Thyroid gland (tissue), 4 donors: ENCODE data around the gene OSBP. TPM values are rescaled to one million over a fixed set of nuclear protein-coding genes. Genes with fewer than 3 reads are reported as not detected.

Experiments used
- DNase-seq, 2 donors: peaks; one replicate each; pipeline ENCODE4 v3.0.0-alpha.2; 2019
- H3K27ac ChIP-seq, 3 donors: fragments of 200-600 bp; sonication (generic); 1 replicate in 2 of 3; 2 replicates in 1 of 3; pipeline ENCODE4 v1.5.1; 2016 to 2019; ENCODE audit warnings: mild to moderate bottlenecking in 1 of 3, moderate library complexity in 1 of 3
- H3K27me3 ChIP-seq: fragments of 200-600 bp; sonication (generic); one replicate; pipeline ENCODE4 v1.5.1; 2019
- H3K36me3 ChIP-seq, 2 donors: fragments of 200-600 bp; sonication (generic); one replicate each; pipeline ENCODE4 v1.5.1; 2016 to 2019
- H3K4me1 ChIP-seq, 2 donors: fragments of 200-600 bp; sonication (generic); one replicate each; pipeline ENCODE4 v1.5.1; 2017 to 2019
- H3K4me3 ChIP-seq, 3 donors: fragments of 200-600 bp; sonication (generic); replicated peaks in 1 of 3; 1 replicate in 2 of 3; 2 replicates in 1 of 3; pipeline ENCODE4 v1.5.1; 2016; ENCODE audit warnings: mild to moderate bottlenecking in 1 of 3
- H3K9me3 ChIP-seq: fragments of 200-600 bp; sonication (generic); one replicate; pipeline ENCODE4 v1.5.1; 2017
- CTCF ChIP-seq, 6 experiments: fragments of 200-600 bp in 3 of 6; fragments of 450-650 bp in 3 of 6; sonication (generic) in 3 of 6; IDR thresholded peaks; one replicate each; pipeline ENCODE4 v1.5.1; 2016 to 2019; ENCODE audit warnings: antibody characterized with exemption in 6 of 6, mild to moderate bottlenecking in 2 of 6, inconsistent platforms in 1 of 6, moderate library complexity in 1 of 6
- POLR2A ChIP-seq, 2 donors: fragments of 450-650 bp; IDR thresholded peaks; one replicate each; pipeline ENCODE4 v1.6.1; 2017; ENCODE audit warnings: antibody characterized with exemption in 2 of 2, mild to moderate bottlenecking in 2 of 2, moderate library complexity in 1 of 2
- WGBS, 2 donors: methylation state at CpG; one replicate each; pipeline ENCODE4 v1.1.5; 2017; 5-methylcytosine and 5-hydroxymethylcytosine counted together
- intact Hi-C: fragments of 100-400 bp; cut with DNase I; formaldehyde crosslinking; loops from one replicate; pipeline ENCODE4 v1.15.1; 2023
- total RNA-seq, 4 donors: library from RNA; depleted of rRNA; stranded (reverse); fragments of >200 nt; gene quantifications; one replicate each; pipeline ENCODE4 v1.2.3, GENCODE V29; 2016

The OSBP gene
- total RNA-seq, 4 donors from 2014 or later = 47.3 to 59.6 (median 49.5) TPM

- no peak overlapping the region for H3K4me3 ChIP-seq
- no peak overlapping the region for H3K27ac ChIP-seq
- H3K4me1 ChIP-seq = no peaks in the 10 kb centered on the region
- no peak for TF ChIP-seq POLR2A (IDR thresholded peaks at IDR 0.05)
- no peak for TF ChIP-seq CTCF (IDR thresholded peaks at IDR 0.05)
- intact Hi-C loops = no loop called here
- no peak for DNase-seq
- 96 to 100% methylated on average over 1 of the region's 1 CpG for WGBS, 2 donors
- peaks cover 37 to 51% of the 10 kb centered on the region in 2 donors for H3K36me3 ChIP-seq
- no peaks in the 10 kb centered on the region for H3K27me3 ChIP-seq
- no peaks in the 10 kb centered on the region for H3K9me3 ChIP-seq
Measured at GRCh38 chr11:59575505-59575904, 40.1 kb downstream of the OSBP start.

GRCh38 chr11:59574932-59575502 is 40.6 kb downstream of the OSBP start:
- Histone ChIP-seq H3K27ac (no peak overlapping the region), H3K9me3 (no peaks in the 10 kb centered on the region), H3K4me1 (no peaks in the 10 kb centered on the region), H3K27me3 (no peaks in the 10 kb centered on the region), H3K36me3 (peaks cover 33 to 46% of the 10 kb centered on the region in 2 donors), H3K4me3 (no peak overlapping the region)
- no peak for TF ChIP-seq POLR2A (IDR thresholded peaks at IDR 0.05)
- intact Hi-C loops = no loop called here
- DNase-seq = no peak
- WGBS, 2 donors = 81 to 85% methylated on average over 5 of the region's 5 CpGs

GRCh38 chr11:59574467-59574866 is 41.1 kb downstream of the OSBP start:
- no peak for DNase-seq
- TF ChIP-seq CTCF (IDR thresholded peaks at IDR 0.05) (no peak), POLR2A (IDR thresholded peaks at IDR 0.05) (no peak)
- intact Hi-C loops = no loop called here

GRCh38 chr11:59573216-59573615 is 42.4 kb downstream of the OSBP start:
- TF ChIP-seq CTCF (IDR thresholded peaks at IDR 0.05) (no peak), POLR2A (IDR thresholded peaks at IDR 0.05) (no peak)
- peaks cover 17 to 32% of the 10 kb centered on the region in 2 donors for H3K36me3 ChIP-seq
- no peak overlapping the region for H3K27ac ChIP-seq
- WGBS, 2 donors = 75 to 82% methylated on average over 4 of the region's 4 CpGs
- H3K4me3 ChIP-seq = no peak overlapping the region
- H3K9me3 ChIP-seq = no peaks in the 10 kb centered on the region
- no peaks in the 10 kb centered on the region for H3K27me3 ChIP-seq
- intact Hi-C loops = no loop called here
- DNase-seq = no peak
- no peaks in the 10 kb centered on the region for H3K4me1 ChIP-seq

More at GRCh38 chr11:59574467-59574866, 41.1 kb downstream of the OSBP start:
- Histone ChIP-seq H3K36me3 (peaks cover 27 to 41% of the 10 kb centered on the region in 2 donors), H3K4me3 (no peak overlapping the region), H3K27ac (no peak overlapping the region), H3K27me3 (no peaks in the 10 kb centered on the region), H3K4me1 (no peaks in the 10 kb centered on the region), H3K9me3 (no peaks in the 10 kb centered on the region)
- WGBS, 2 donors = 83 to 84% methylated on average over 2 of the region's 2 CpGs

- intact Hi-C loops = no loop called here
- DNase-seq = no peak
- 93 to 96% methylated on average over 5 of the region's 5 CpGs for WGBS, 2 donors
- TF ChIP-seq POLR2A (IDR thresholded peaks at IDR 0.05) (no peak), CTCF (IDR thresholded peaks at IDR 0.05) (no peak)
- peaks cover 13 to 20% of the 10 kb centered on the region in 2 donors for H3K36me3 ChIP-seq
- H3K4me1 ChIP-seq = no peaks in the 10 kb centered on the region
- H3K9me3 ChIP-seq = no peaks in the 10 kb centered on the region
- H3K27ac ChIP-seq = no peak overlapping the region
- H3K4me3 ChIP-seq = no peak overlapping the region
- H3K27me3 ChIP-seq = no peaks in the 10 kb centered on the region
Measured at GRCh38 chr11:59572091-59572490, 43.5 kb downstream of the OSBP start.
